ENCODE data around the gene CAPS.

Gene CAPS

GRCh38 chr19:5927441-5927821 lies 13.4 kb downstream of the CAPS start:
- no peak overlapping the region for H3K4me3 ChIP-seq (replicated peaks; ENCODE audit: insufficient read depth, low read length)
- H3K27ac ChIP-seq (replicated peaks) = no peak overlapping the region
- TF ChIP-seq POLR2AphosphoS5 (IDR thresholded peaks at IDR 0.05; ENCODE audit: low read depth) = no peak
- no peak for TF ChIP-seq SPI1 (IDR thresholded peaks at IDR 0.05; ENCODE audit: borderline replicate concordance, low read depth)
- no peak for TF ChIP-seq GABPA (IDR thresholded peaks at IDR 0.05; ENCODE audit: low read depth)
- TF ChIP-seq CTCF (IDR thresholded peaks at IDR 0.05; ENCODE audit: insufficient read depth, low read length) = no peak
- TF ChIP-seq REST (IDR thresholded peaks at IDR 0.05; ENCODE audit: insufficient replicate concordance, low read depth) = no peak
- DNase-seq (ENCODE audit: low read depth in 1 of 2, low spot score in 1 of 2) = no peak
- no peaks in the 10 kb centered on the region for H3K27me3 ChIP-seq (ENCODE audit: insufficient read depth, poor library complexity, severe bottlenecking)

GRCh38 chr19:5929179-5929578 lies 15.1 kb downstream of the CAPS start:
- TF ChIP-seq GABPA (IDR thresholded peaks at IDR 0.05; ENCODE audit: low read depth) = no peak
- TF ChIP-seq POLR2AphosphoS5 (IDR thresholded peaks at IDR 0.05; ENCODE audit: low read depth) = no peak
- TF ChIP-seq SPI1 (IDR thresholded peaks at IDR 0.05; ENCODE audit: borderline replicate concordance, low read depth) = no peak
- TF ChIP-seq CTCF (IDR thresholded peaks at IDR 0.05; ENCODE audit: insufficient read depth, low read length) = no peak
- no peak for TF ChIP-seq REST (IDR thresholded peaks at IDR 0.05; ENCODE audit: insufficient replicate concordance, low read depth)

GRCh38 chr19:5929625-5930024 lies 15.6 kb downstream of the CAPS start:
- Histone ChIP-seq H3K27ac (replicated peaks) (no peak overlapping the region), H3K4me3 (replicated peaks; ENCODE audit: insufficient read depth, low read length) (no peak overlapping the region)
- no peak for TF ChIP-seq POLR2AphosphoS5 (IDR thresholded peaks at IDR 0.05; ENCODE audit: low read depth)
- no peak for TF ChIP-seq SPI1 (IDR thresholded peaks at IDR 0.05; ENCODE audit: borderline replicate concordance, low read depth)
- no peak for TF ChIP-seq CTCF (IDR thresholded peaks at IDR 0.05; ENCODE audit: insufficient read depth, low read length)
- no peak for TF ChIP-seq REST (IDR thresholded peaks at IDR 0.05; ENCODE audit: insufficient replicate concordance, low read depth)
- no peak for TF ChIP-seq GABPA (IDR thresholded peaks at IDR 0.05; ENCODE audit: low read depth)

More at GRCh38 chr19:5929179-5929578, 15.1 kb downstream of the CAPS start:
- Histone ChIP-seq H3K27me3 (ENCODE audit: insufficient read depth, poor library complexity, severe bottlenecking) (no peaks in the 10 kb centered on the region), H3K4me3 (replicated peaks; ENCODE audit: insufficient read depth, low read length) (no peak overlapping the region), H3K27ac (replicated peaks) (no peak overlapping the region)
- DNase-seq (ENCODE audit: low read depth in 1 of 2, low spot score in 1 of 2) = no peak

More at GRCh38 chr19:5929625-5930024, 15.6 kb downstream of the CAPS start:
- DNase-seq (ENCODE audit: low read depth in 1 of 2, low spot score in 1 of 2) = no peak
- no peaks in the 10 kb centered on the region for H3K27me3 ChIP-seq (ENCODE audit: insufficient read depth, poor library complexity, severe bottlenecking)
